Aortic smooth muscle cell (primary cell): ENCODE data around the gene ZBTB46. TPM values are rescaled to one million over a fixed set of nuclear protein-coding genes. Genes with fewer than 3 reads are reported as not detected.

Experiments used
- total RNA-seq: library from RNA; depleted of rRNA; stranded (reverse); fragments of >200 nt; gene quantifications from 2 replicates; pipeline ENCODE4 v1.2.3, GENCODE V29; 2014

ZBTB46 gene
- total RNA-seq, result 1.9 and 3.3 TPM in 2 replicates

GRCh38 chr20:63830841-63831588 lies at the start of gene ZBTB46:
ZBTB46 (minus strand) TSS chr20:63831264; CDS start chr20:63790757, 40,507 bp downstream.

GRCh38 chr20:63864978-63865640 lies 34.0 kb upstream of the ZBTB46 start, which contains the start of gene TPD52L2:
TPD52L2 (plus strand) TSS chr20:63865270; CDS start chr20:63865366, 96 bp downstream.

GRCh38 chr20:63861365-63861934 lies 30.4 kb upstream of the ZBTB46 start, which contains the start of gene ABHD16B:
ABHD16B (plus strand) TSS chr20:63861498; CDS start chr20:63861541, 43 bp downstream.

GRCh38 chr20:63739130-63740069 lies 91.7 kb downstream of the ZBTB46 start, which contains the start of gene SLC2A4RG:
SLC2A4RG (plus strand) TSS chr20:63739776; CDS start chr20:63739913, 137 bp downstream.

GRCh38 chr20:63735859-63736718 lies 95.0 kb downstream of the ZBTB46 start, which contains the start of gene LIME1:
LIME1 (plus strand) TSS chr20:63736664; CDS start chr20:63737550, 886 bp downstream.

GRCh38 chr20:63707558-63708300 lies 123.3 kb downstream of the ZBTB46 start, which contains the start of the genes ARFRP1 and ZGPAT:
ARFRP1 (minus strand) TSS chr20:63707976; CDS start chr20:63707091, 885 bp downstream.
ZGPAT (plus strand) TSS chr20:63708039; CDS start chr20:63708581, 542 bp downstream.

GRCh38 chr20:63696628-63697356 lies 134.3 kb downstream of the ZBTB46 start, which contains the start of gene TNFRSF6B:
TNFRSF6B (plus strand) TSS chr20:63696652; CDS start chr20:63696768, 116 bp downstream.

Other genes starting within 250 kb of the ZBTB46 start
- 8.4 and 8.5 TPM in 2 replicates for gene GMEB2, start 204.2 kb downstream of the ZBTB46 start, total RNA-seq
- gene STMN3, start 177.8 kb downstream of the ZBTB46 start, total RNA-seq, result 13.7 and 22.9 TPM in 2 replicates
- 12.4 and 15.7 TPM in 2 replicates for gene RTEL1, start 173.0 kb downstream of the ZBTB46 start, total RNA-seq
- gene TNFRSF6B, start 134.6 kb downstream of the ZBTB46 start, total RNA-seq, result 4.5 and 7.0 TPM in 2 replicates
- 44.7 and 53.4 TPM in 2 replicates for gene ARFRP1, start 123.3 kb downstream of the ZBTB46 start, total RNA-seq
- 15.8 and 22.3 TPM in 2 replicates for gene ZGPAT, start 123.2 kb downstream of the ZBTB46 start, total RNA-seq
- gene LIME1, start 94.6 kb downstream of the ZBTB46 start, total RNA-seq, result 2.1 TPM in 2 replicates
- gene SLC2A4RG, start 91.5 kb downstream of the ZBTB46 start, total RNA-seq, result 19.3 and 21.5 TPM in 2 replicates
- not detected in 2 replicates for gene ABHD16B, start 30.2 kb upstream of the ZBTB46 start, total RNA-seq
- gene TPD52L2, start 34.0 kb upstream of the ZBTB46 start, total RNA-seq, result 139 and 147 TPM in 2 replicates
- gene DNAJC5, start 63.9 kb upstream of the ZBTB46 start, total RNA-seq, result 61.3 and 81.0 TPM in 2 replicates
- 15.7 and 19.2 TPM in 2 replicates for gene UCKL1, start 125.2 kb upstream of the ZBTB46 start, total RNA-seq
- gene ZNF512B, start 138.7 kb upstream of the ZBTB46 start, total RNA-seq, result 7.0 and 7.2 TPM in 2 replicates
- 1.2 and 1.4 TPM in 2 replicates for gene SAMD10, start 148.4 kb upstream of the ZBTB46 start, total RNA-seq
- 80.3 and 82.0 TPM in 2 replicates for gene PRPF6, start 149.9 kb upstream of the ZBTB46 start, total RNA-seq
- 0.75 and 1.1 TPM in 2 replicates for gene C20orf204, start 204.9 kb upstream of the ZBTB46 start, total RNA-seq
- gene SOX18, start 218.4 kb upstream of the ZBTB46 start, total RNA-seq, result 0.56 and 0.66 TPM in 2 replicates
- gene TCEA2, start 231.9 kb upstream of the ZBTB46 start, total RNA-seq, result 28.1 and 29.8 TPM in 2 replicates
- gene RGS19, start 248.3 kb upstream of the ZBTB46 start, total RNA-seq, result 5.7 and 8.0 TPM in 2 replicates
- 0.40 and 1.4 TPM in 2 replicates for gene OPRL1, start 248.8 kb upstream of the ZBTB46 start, total RNA-seq